AG04450 (cell line): ENCODE data around the gene DIPK2B. TPM values are rescaled to one million over a fixed set of nuclear protein-coding genes. Genes with fewer than 3 reads are reported as not detected.

Experiments
- CTCF ChIA-PET: fragments of 300-600, 350-600 bp; formaldehyde crosslinking; extraction: SDS; loops from one replicate; lab custom pipeline; 2022; ENCODE audit warnings: antibody characterized with exemption, inconsistent platforms; lab: Charles Lee
- POLR2A ChIA-PET: fragments of 350-600 bp; formaldehyde crosslinking; extraction: SDS; loops from one replicate; lab custom pipeline; 2021; ENCODE audit warnings: antibody characterized with exemption, inconsistent platforms; lab: Yijun Ruan, JAX
- DNase-seq: peaks from one replicate; pipeline ENCODE4 v3.0.0-alpha.2; 2011; ENCODE audit warnings: low read depth, low spot score
- H3K27ac ChIP-seq: one replicate; pipeline ENCODE4 v1.5.1; 2012; ENCODE audit warnings: low read depth, low read length, control low read depth
- H3K27me3 ChIP-seq: one replicate; pipeline ENCODE4 v1.6.0; 2012; ENCODE audit warnings: low read length; ENCODE audit not compliant: control insufficient read depth, insufficient read depth
- H3K4me3 ChIP-seq: 2 replicates; pipeline ENCODE4 v1.5.1; 2011; ENCODE audit warnings: mild to moderate bottlenecking, low read depth, low read length, control low read depth
- H3K9me3 ChIP-seq: 2 replicates; pipeline ENCODE4 v1.5.1; 2012; ENCODE audit warnings: low read length; ENCODE audit not compliant: control insufficient read depth, insufficient read depth
- polyA plus RNA-seq: library from polyadenylated mRNA; depleted of rRNA; stranded (reverse); fragments of >200 nt; gene quantifications from 2 replicates; pipeline ENCODE4 v1.2.3, GENCODE V29; 2011
- TF ChIP-seq, protein P1 (sequence below): IDR thresholded peaks from 2 replicates; pipeline ENCODE4 v1.5.1; 2011; ENCODE audit warnings: low read depth, low read length, control low read depth, inconsistent platforms

Gene DIPK2B
- polyA plus RNA-seq, 1 experiment = not detected

DNA sequence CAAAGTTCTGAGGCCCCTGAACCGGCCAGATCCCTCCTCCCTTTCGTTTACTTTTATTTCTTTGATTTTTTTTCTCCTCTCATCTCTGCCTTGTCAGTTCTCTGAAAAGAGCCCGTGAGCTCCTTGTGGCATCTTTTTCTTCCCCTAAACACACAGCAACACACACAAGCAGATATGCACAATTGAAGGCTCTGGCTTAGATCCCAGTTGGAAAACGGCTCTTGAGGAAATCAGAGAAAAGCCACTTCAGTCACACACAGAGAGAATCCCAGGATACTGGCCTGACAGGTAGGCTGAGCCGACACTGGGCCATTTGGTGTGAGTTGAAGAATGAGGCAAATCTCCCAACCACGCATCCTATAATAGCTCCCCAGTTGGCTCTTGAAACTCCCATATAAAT is 12.9 kb downstream of the DIPK2B start:
- POLR2A ChIA-PET = no interaction called here
- Histone ChIP-seq H3K27ac (no peak overlapping the region), H3K4me3 (peak overlapping the region; percentile 65), H3K27me3 (no peaks in the 10 kb centered on the region), H3K9me3 (no peaks in the 10 kb centered on the region)
- no peak for DNase-seq
- TF ChIP-seq, protein P1, sequence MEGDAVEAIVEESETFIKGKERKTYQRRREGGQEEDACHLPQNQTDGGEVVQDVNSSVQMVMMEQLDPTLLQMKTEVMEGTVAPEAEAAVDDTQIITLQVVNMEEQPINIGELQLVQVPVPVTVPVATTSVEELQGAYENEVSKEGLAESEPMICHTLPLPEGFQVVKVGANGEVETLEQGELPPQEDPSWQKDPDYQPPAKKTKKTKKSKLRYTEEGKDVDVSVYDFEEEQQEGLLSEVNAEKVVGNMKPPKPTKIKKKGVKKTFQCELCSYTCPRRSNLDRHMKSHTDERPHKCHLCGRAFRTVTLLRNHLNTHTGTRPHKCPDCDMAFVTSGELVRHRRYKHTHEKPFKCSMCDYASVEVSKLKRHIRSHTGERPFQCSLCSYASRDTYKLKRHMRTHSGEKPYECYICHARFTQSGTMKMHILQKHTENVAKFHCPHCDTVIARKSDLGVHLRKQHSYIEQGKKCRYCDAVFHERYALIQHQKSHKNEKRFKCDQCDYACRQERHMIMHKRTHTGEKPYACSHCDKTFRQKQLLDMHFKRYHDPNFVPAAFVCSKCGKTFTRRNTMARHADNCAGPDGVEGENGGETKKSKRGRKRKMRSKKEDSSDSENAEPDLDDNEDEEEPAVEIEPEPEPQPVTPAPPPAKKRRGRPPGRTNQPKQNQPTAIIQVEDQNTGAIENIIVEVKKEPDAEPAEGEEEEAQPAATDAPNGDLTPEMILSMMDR = no peak
- CTCF ChIA-PET = interaction anchor here (0.6 to 2.8 kb wide), 8 partner anchors 10 to 1446 kb away, joined by 3 to 13 read pairs (median 5); no protein-coding TSS in a partner anchor

DNA sequence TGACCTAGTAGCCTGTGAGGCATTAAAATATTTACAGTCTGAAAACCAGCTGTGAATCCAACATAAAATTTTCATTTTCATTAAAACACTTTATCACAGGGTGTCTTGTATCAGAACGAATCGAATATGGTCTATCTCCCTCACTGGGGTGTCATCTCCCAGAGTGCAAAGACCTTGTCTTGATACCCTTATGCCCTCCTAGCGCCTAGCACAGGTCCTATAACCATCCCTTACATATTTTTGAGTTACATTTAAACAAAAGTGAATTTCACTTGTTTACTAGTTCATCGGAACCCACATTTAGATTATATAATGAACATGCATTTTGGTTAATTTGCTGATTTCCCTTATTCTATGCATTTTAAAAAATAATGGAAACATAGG is 14.0 kb downstream of the DIPK2B start:
- Histone ChIP-seq H3K4me3 (no peak overlapping the region; the same call in 1 of the 2 replicates), H3K9me3 (no peaks in the 10 kb centered on the region), H3K27me3 (no peaks in the 10 kb centered on the region), H3K27ac (no peak overlapping the region)
- no peak for DNase-seq
- POLR2A ChIA-PET = interaction anchor here (0.6 kb wide), 1 partner anchor 1710 kb away, joined by 3 read pairs; no protein-coding TSS in a partner anchor
- CTCF ChIA-PET = interaction anchor here (0.5 to 2.8 kb wide), 5 partner anchors 11 to 1228 kb away, joined by 3 to 13 read pairs (median 6); no protein-coding TSS in a partner anchor
- TF ChIP-seq, protein P1 = no peak

DNA sequence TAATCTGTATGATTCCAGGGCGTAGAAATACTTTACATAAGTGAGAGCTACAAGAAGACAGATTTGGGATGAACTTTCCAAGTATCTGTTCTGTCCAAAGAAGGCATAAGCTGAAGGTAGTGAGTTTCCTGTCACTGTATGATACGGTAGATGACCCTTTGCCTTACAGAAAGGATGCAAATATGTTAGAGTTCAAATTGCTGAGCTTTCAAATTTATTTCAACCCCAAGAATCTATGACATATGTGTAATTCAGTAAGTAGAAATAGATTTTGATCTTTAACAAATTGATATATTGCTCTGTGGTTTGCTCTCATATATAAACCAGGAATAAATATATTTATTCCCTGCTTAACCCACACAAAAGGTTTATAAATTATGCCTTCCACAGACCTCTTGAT is 16.5 kb downstream of the DIPK2B start:
- ChIA-PET POLR2A (no interaction called here), CTCF (interaction anchor here (0.7 to 1.3 kb wide), 2 partner anchors 12 to 1223 kb away, joined by 3 to 5 read pairs; no protein-coding TSS in a partner anchor)
- Histone ChIP-seq H3K9me3 (no peaks in the 10 kb centered on the region), H3K27me3 (no peaks in the 10 kb centered on the region), H3K4me3 (no peak overlapping the region), H3K27ac (no peak overlapping the region)
- TF ChIP-seq, protein P1 = no peak
- no peak for DNase-seq

DNA sequence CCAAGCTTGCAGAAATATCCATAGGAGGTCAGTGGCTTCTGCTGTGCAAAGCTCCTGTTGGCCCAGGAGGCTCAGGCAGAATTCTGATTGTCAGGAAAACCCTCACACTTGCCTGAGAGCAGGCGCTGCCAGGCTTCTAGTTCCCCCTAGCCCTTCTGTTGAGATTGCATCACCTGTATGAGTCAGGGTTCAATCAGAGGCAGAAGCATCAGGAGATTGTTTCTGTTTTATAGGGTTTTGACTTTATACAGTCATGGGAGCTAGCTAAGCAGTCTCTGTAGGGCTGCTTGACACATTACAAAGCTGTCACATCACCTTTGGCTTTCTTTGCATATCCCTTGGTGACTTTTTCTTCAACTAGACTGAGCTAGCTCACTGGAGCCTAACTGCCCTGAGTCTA is 27.8 kb downstream of the DIPK2B start:
- POLR2A ChIA-PET = no interaction called here
- CTCF ChIA-PET = interaction anchor here (0.6 to 1.7 kb wide), 4 partner anchors 9 to 1214 kb away, joined by 3 to 6 read pairs (median 6); no protein-coding TSS in a partner anchor
- H3K9me3 ChIP-seq = no peaks in the 10 kb centered on the region
- H3K27ac ChIP-seq = no peak overlapping the region
- H3K27me3 ChIP-seq = no peaks in the 10 kb centered on the region
- peak; percentile 8 for DNase-seq
- no peak overlapping the region for H3K4me3 ChIP-seq
- TF ChIP-seq, protein P1 = no peak

DNA sequence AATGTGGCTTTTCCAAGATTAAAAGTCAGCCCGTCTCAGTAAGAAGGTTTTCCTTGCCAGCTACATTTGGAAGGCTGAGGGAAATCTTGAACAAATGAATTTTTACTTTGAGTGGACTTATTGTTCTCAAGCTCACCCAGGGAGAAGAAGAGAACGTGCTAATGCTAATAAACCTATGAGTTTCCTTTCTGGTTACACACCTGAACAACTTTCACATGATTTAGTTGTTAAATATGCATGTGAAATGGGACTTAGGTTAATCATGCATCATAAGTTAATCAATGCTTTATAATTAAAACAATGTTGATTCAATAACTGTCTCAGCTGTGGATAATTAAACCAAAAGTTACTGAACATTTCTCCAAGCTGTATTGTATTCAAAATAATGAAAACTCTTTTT is 33.9 kb downstream of the DIPK2B start:
- CTCF ChIA-PET = no interaction called here
- H3K27me3 ChIP-seq = no peaks in the 10 kb centered on the region
- POLR2A ChIA-PET = no interaction called here

More for the DNA sequence above, 33.9 kb downstream of the DIPK2B start:
- Histone ChIP-seq H3K9me3 (no peaks in the 10 kb centered on the region), H3K4me3 (no peak overlapping the region), H3K27ac (no peak overlapping the region)
- TF ChIP-seq, protein P1 = no peak
- DNase-seq = no peak
